Measurements from ENCODE around the gene NEFH. TPM values are rescaled to one million over a fixed set of nuclear protein-coding genes. Genes with fewer than 3 reads are reported as not detected.
"Not testable (repeated sequence)": the region's sequence is repeated elsewhere in the genome, so short reads cannot be mapped to it uniquely, and the experiment has no call there.

Gene NEFH
- 1 to 10 TPM; 2.7 to 2.9 TPM for total RNA-seq

- Mint-ChIP-seq H3K36me3 (ENCODE audit: low read depth) (peaks cover 10% of the 10 kb centered on the region), H3K27me3 (peaks cover 38% of the 10 kb centered on the region), H3K9me3 (peaks cover 4% of the 10 kb centered on the region), H3K27ac (no peak within 1 kb of the TSS), H3K4me1 (peaks cover 18% of the 10 kb centered on the region), H3K4me3 (peak within 1 kb of the TSS; percentile 65)
- ChIA-PET POLR2A (no interaction called here), CTCF (no interaction called here)
- no peak for DNase-seq
These were observed at the start of gene NEFH for GRCh38 chr22:29479417-29480261. Gene NEFH (plus strand): TSS chr22:29480218. CDS start chr22:29480263, 45 bp downstream.

- H3K27me3 Mint-ChIP-seq: peaks cover 51% of the 10 kb centered on the region
- no peak for DNase-seq
- H3K9me3 Mint-ChIP-seq: no peaks in the 10 kb centered on the region
- ChIA-PET POLR2A (no interaction called here), CTCF (no interaction called here)
- H3K4me1 Mint-ChIP-seq: no peaks in the 10 kb centered on the region
- H3K4me3 Mint-ChIP-seq: no peak overlapping the region
- H3K36me3 Mint-ChIP-seq (ENCODE audit: low read depth): no peaks in the 10 kb centered on the region
- no peak overlapping the region for H3K27ac Mint-ChIP-seq
These were observed 48.0 kb upstream of the NEFH start for GRCh38 chr22:29431986-29432385.

GRCh38 chr22:29433856-29434255, 46.2 kb upstream of the NEFH start:
- ChIA-PET POLR2A (no interaction called here), CTCF (interaction anchor here (0.6 kb wide), 1 partner anchor 101 kb away, joined by 4 read pairs; no protein-coding TSS in a partner anchor)
- Mint-ChIP-seq H3K27me3 (peaks cover 50% of the 10 kb centered on the region), H3K4me3 (no peak overlapping the region), H3K36me3 (ENCODE audit: low read depth) (no peaks in the 10 kb centered on the region), H3K4me1 (no peaks in the 10 kb centered on the region), H3K9me3 (no peaks in the 10 kb centered on the region), H3K27ac (no peak overlapping the region)
- DNase-seq: no peak

GRCh38 chr22:29434288-29434687, 45.7 kb upstream of the NEFH start:
- Mint-ChIP-seq H3K9me3 (no peaks in the 10 kb centered on the region), H3K27me3 (peaks cover 46% of the 10 kb centered on the region)
- POLR2A ChIA-PET: no interaction called here

GRCh38 chr22:29435236-29436136, 44.5 kb upstream of the NEFH start:
- H3K9me3 Mint-ChIP-seq: no peaks in the 10 kb centered on the region
- H3K27me3 Mint-ChIP-seq: peaks cover 42% of the 10 kb centered on the region
- no peak overlapping the region for H3K4me3 Mint-ChIP-seq
- no peak for DNase-seq
- no peaks in the 10 kb centered on the region for H3K4me1 Mint-ChIP-seq
- H3K36me3 Mint-ChIP-seq (ENCODE audit: low read depth): no peaks in the 10 kb centered on the region
- CTCF ChIA-PET: interaction anchor here (0.6 kb wide), 1 partner anchor 232 kb away, joined by 3 read pairs; no protein-coding TSS in a partner anchor
- POLR2A ChIA-PET: no interaction called here
- no peak overlapping the region for H3K27ac Mint-ChIP-seq

More at GRCh38 chr22:29434288-29434687, 45.7 kb upstream of the NEFH start:
- Mint-ChIP-seq H3K36me3 (ENCODE audit: low read depth) (no peaks in the 10 kb centered on the region), H3K27ac (no peak overlapping the region), H3K4me3 (no peak overlapping the region), H3K4me1 (no peaks in the 10 kb centered on the region)
- DNase-seq: no peak
- CTCF ChIA-PET: no interaction called here

- POLR2A ChIA-PET; DNase-seq; H3K9me3 Mint-ChIP-seq; H3K4me3 Mint-ChIP-seq; H3K36me3 Mint-ChIP-seq (ENCODE audit: low read depth); H3K4me1 Mint-ChIP-seq; H3K27ac Mint-ChIP-seq: not testable (repeated sequence)
- CTCF ChIA-PET: interaction anchor here (0.6 kb wide), 1 partner anchor 1196 kb away, joined by 5 read pairs; no protein-coding TSS in a partner anchor
- peaks cover 35% of the 10 kb centered on the region for H3K27me3 Mint-ChIP-seq
These were observed 41.7 kb upstream of the NEFH start, which contains the start of gene RFPL1 for GRCh38 chr22:29438283-29438682. Gene RFPL1 (plus strand): TSS chr22:29438583.

GRCh38 chr22:29442976-29443375, 37.0 kb upstream of the NEFH start:
- CTCF ChIA-PET: no interaction called here

GRCh38 chr22:29443452-29443851, 36.6 kb upstream of the NEFH start:
- H3K36me3 Mint-ChIP-seq (ENCODE audit: low read depth): no peaks in the 10 kb centered on the region
- H3K27me3 Mint-ChIP-seq: peaks cover 15% of the 10 kb centered on the region
- ChIA-PET POLR2A (no interaction called here), CTCF (no interaction called here)
- H3K4me3 Mint-ChIP-seq: no peak overlapping the region
- no peak for DNase-seq
- H3K27ac Mint-ChIP-seq: no peak overlapping the region
- no peaks in the 10 kb centered on the region for H3K9me3 Mint-ChIP-seq
- no peaks in the 10 kb centered on the region for H3K4me1 Mint-ChIP-seq

More at GRCh38 chr22:29442976-29443375, 37.0 kb upstream of the NEFH start:
- no peaks in the 10 kb centered on the region for H3K4me1 Mint-ChIP-seq
- no peak for DNase-seq
- POLR2A ChIA-PET: no interaction called here
- no peak overlapping the region for H3K4me3 Mint-ChIP-seq
- peaks cover 15% of the 10 kb centered on the region for H3K27me3 Mint-ChIP-seq
- no peaks in the 10 kb centered on the region for H3K9me3 Mint-ChIP-seq
- no peak overlapping the region for H3K27ac Mint-ChIP-seq
- no peaks in the 10 kb centered on the region for H3K36me3 Mint-ChIP-seq (ENCODE audit: low read depth)

- no peak overlapping the region for H3K4me3 Mint-ChIP-seq
- no peaks in the 10 kb centered on the region for H3K4me1 Mint-ChIP-seq
- H3K36me3 Mint-ChIP-seq (ENCODE audit: low read depth): no peaks in the 10 kb centered on the region
- CTCF ChIA-PET: no interaction called here
- POLR2A ChIA-PET: no interaction called here
- H3K27ac Mint-ChIP-seq: no peak overlapping the region
- DNase-seq: no peak
- peaks cover 15% of the 10 kb centered on the region for H3K27me3 Mint-ChIP-seq
- H3K9me3 Mint-ChIP-seq: no peaks in the 10 kb centered on the region
These were observed 35.9 kb upstream of the NEFH start for GRCh38 chr22:29443861-29444792.

- no peaks in the 10 kb centered on the region for H3K4me1 Mint-ChIP-seq
- H3K9me3 Mint-ChIP-seq: no peaks in the 10 kb centered on the region
- ChIA-PET CTCF (no interaction called here), POLR2A (no interaction called here)
- no peak overlapping the region for H3K27ac Mint-ChIP-seq
- no peak for DNase-seq
- H3K4me3 Mint-ChIP-seq: no peak overlapping the region
- no peaks in the 10 kb centered on the region for H3K36me3 Mint-ChIP-seq (ENCODE audit: low read depth)
- peaks cover 13% of the 10 kb centered on the region for H3K27me3 Mint-ChIP-seq
These were observed 34.5 kb upstream of the NEFH start for GRCh38 chr22:29445508-29445907.

GRCh38 chr22:29447906-29448305, 32.1 kb upstream of the NEFH start:
- H3K36me3 Mint-ChIP-seq (ENCODE audit: low read depth): no peaks in the 10 kb centered on the region
- ChIA-PET CTCF (interaction anchor here (0.6 kb wide), 1 partner anchor 11 kb away, joined by 4 read pairs; no protein-coding TSS in a partner anchor), POLR2A (no interaction called here)
- no peaks in the 10 kb centered on the region for H3K4me1 Mint-ChIP-seq
- peaks cover 9% of the 10 kb centered on the region for H3K27me3 Mint-ChIP-seq
- H3K9me3 Mint-ChIP-seq: no peaks in the 10 kb centered on the region
- H3K27ac Mint-ChIP-seq: no peak overlapping the region
- no peak for DNase-seq
- no peak overlapping the region for H3K4me3 Mint-ChIP-seq

- Mint-ChIP-seq H3K4me1 (no peaks in the 10 kb centered on the region), H3K36me3 (ENCODE audit: low read depth) (no peaks in the 10 kb centered on the region), H3K27ac (no peak overlapping the region), H3K9me3 (no peaks in the 10 kb centered on the region), H3K4me3 (no peak overlapping the region), H3K27me3 (no peaks in the 10 kb centered on the region)
- ChIA-PET POLR2A (no interaction called here), CTCF (no interaction called here)
- DNase-seq: no peak
These were observed 30.6 kb upstream of the NEFH start for GRCh38 chr22:29449296-29449875.

Data from activated CD4-positive, alpha-beta memory T cell treated with anti-CD3 and anti-CD28 coated beads, Interleukin-2, amount 10 ng/mL, durations not matched to agents 7 days and 5 days (primary cell).